ENCODE data around the gene TPD52L2.

The TPD52L2 gene

DNA sequence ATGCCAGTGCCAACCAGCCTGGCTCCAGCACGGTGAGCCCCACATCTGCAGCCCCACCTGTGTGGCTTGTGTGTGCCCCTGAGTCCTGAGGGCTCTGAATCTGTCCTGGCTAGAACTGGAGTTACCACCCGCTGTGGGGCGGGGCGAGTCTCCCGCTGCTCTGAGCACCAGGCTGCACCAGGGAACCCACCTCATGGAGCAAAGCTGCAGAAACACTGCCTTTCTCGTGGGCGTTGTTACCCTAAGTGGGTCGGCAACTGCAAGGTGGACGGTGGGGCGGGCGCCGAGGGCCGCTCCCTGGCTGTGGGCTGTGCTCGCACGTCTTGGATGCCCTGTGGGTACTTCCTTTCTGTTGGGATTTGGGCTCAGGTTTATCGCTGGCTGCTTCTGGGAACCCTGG lies 21.3 kb upstream of the TPD52L2 start:
- TF ChIP-seq SPI1 (IDR thresholded peaks at IDR 0.05; ENCODE audit: borderline replicate concordance, low read depth) (no peak), GABPA (IDR thresholded peaks at IDR 0.05; ENCODE audit: low read depth) (no peak), POLR2AphosphoS5 (IDR thresholded peaks at IDR 0.05; ENCODE audit: low read depth) (no peak)
- TF ChIP-seq, protein P1, sequence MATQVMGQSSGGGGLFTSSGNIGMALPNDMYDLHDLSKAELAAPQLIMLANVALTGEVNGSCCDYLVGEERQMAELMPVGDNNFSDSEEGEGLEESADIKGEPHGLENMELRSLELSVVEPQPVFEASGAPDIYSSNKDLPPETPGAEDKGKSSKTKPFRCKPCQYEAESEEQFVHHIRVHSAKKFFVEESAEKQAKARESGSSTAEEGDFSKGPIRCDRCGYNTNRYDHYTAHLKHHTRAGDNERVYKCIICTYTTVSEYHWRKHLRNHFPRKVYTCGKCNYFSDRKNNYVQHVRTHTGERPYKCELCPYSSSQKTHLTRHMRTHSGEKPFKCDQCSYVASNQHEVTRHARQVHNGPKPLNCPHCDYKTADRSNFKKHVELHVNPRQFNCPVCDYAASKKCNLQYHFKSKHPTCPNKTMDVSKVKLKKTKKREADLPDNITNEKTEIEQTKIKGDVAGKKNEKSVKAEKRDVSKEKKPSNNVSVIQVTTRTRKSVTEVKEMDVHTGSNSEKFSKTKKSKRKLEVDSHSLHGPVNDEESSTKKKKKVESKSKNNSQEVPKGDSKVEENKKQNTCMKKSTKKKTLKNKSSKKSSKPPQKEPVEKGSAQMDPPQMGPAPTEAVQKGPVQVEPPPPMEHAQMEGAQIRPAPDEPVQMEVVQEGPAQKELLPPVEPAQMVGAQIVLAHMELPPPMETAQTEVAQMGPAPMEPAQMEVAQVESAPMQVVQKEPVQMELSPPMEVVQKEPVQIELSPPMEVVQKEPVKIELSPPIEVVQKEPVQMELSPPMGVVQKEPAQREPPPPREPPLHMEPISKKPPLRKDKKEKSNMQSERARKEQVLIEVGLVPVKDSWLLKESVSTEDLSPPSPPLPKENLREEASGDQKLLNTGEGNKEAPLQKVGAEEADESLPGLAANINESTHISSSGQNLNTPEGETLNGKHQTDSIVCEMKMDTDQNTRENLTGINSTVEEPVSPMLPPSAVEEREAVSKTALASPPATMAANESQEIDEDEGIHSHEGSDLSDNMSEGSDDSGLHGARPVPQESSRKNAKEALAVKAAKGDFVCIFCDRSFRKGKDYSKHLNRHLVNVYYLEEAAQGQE (IDR thresholded peaks at IDR 0.05; ENCODE audit: insufficient replicate concordance, low read depth) = no peak
- TF ChIP-seq, protein P2, sequence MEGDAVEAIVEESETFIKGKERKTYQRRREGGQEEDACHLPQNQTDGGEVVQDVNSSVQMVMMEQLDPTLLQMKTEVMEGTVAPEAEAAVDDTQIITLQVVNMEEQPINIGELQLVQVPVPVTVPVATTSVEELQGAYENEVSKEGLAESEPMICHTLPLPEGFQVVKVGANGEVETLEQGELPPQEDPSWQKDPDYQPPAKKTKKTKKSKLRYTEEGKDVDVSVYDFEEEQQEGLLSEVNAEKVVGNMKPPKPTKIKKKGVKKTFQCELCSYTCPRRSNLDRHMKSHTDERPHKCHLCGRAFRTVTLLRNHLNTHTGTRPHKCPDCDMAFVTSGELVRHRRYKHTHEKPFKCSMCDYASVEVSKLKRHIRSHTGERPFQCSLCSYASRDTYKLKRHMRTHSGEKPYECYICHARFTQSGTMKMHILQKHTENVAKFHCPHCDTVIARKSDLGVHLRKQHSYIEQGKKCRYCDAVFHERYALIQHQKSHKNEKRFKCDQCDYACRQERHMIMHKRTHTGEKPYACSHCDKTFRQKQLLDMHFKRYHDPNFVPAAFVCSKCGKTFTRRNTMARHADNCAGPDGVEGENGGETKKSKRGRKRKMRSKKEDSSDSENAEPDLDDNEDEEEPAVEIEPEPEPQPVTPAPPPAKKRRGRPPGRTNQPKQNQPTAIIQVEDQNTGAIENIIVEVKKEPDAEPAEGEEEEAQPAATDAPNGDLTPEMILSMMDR (IDR thresholded peaks at IDR 0.05; ENCODE audit: insufficient read depth, low read length) = no peak
- no peak overlapping the region for H3K27ac ChIP-seq (replicated peaks)
- H3K4me3 ChIP-seq (replicated peaks; ENCODE audit: insufficient read depth, low read length) = no peak overlapping the region
- no peak for DNase-seq (ENCODE audit: low read depth in 1 of 2, low spot score in 1 of 2)
- peaks cover 7% of the 10 kb centered on the region for H3K27me3 ChIP-seq (ENCODE audit: insufficient read depth, poor library complexity, severe bottlenecking)

- TF ChIP-seq POLR2AphosphoS5 (IDR thresholded peaks at IDR 0.05; ENCODE audit: low read depth) = no peak
- no peak for DNase-seq (ENCODE audit: low read depth in 1 of 2, low spot score in 1 of 2)
- H3K27ac ChIP-seq (replicated peaks) = no peak overlapping the region
- H3K4me3 ChIP-seq (replicated peaks; ENCODE audit: insufficient read depth, low read length) = no peak overlapping the region
- peaks cover 7% of the 10 kb centered on the region for H3K27me3 ChIP-seq (ENCODE audit: insufficient read depth, poor library complexity, severe bottlenecking)
Observed at GRCh38 chr20:63844511-63844991, 20.5 kb upstream of the TPD52L2 start.

- TF ChIP-seq, protein P2 (IDR thresholded peaks at IDR 0.05; ENCODE audit: insufficient read depth, low read length) = no peak
- no peak for TF ChIP-seq GABPA (IDR thresholded peaks at IDR 0.05; ENCODE audit: low read depth)
- TF ChIP-seq SPI1 (IDR thresholded peaks at IDR 0.05; ENCODE audit: borderline replicate concordance, low read depth) = no peak
- TF ChIP-seq, protein P1 (IDR thresholded peaks at IDR 0.05; ENCODE audit: insufficient replicate concordance, low read depth) = no peak
- TF ChIP-seq POLR2AphosphoS5 (IDR thresholded peaks at IDR 0.05; ENCODE audit: low read depth) = no peak
- no peak for DNase-seq (ENCODE audit: low read depth in 1 of 2, low spot score in 1 of 2)
- no peak overlapping the region for H3K27ac ChIP-seq (replicated peaks)
- H3K4me3 ChIP-seq (replicated peaks; ENCODE audit: insufficient read depth, low read length) = no peak overlapping the region
- H3K27me3 ChIP-seq (ENCODE audit: insufficient read depth, poor library complexity, severe bottlenecking) = peaks cover 7% of the 10 kb centered on the region
Observed at GRCh38 chr20:63846128-63846771, 18.8 kb upstream of the TPD52L2 start.

GRCh38 chr20:63846888-63847236 lies 18.2 kb upstream of the TPD52L2 start:
- DNase-seq (ENCODE audit: low read depth in 1 of 2, low spot score in 1 of 2) = no peak
- Histone ChIP-seq H3K27me3 (ENCODE audit: insufficient read depth, poor library complexity, severe bottlenecking) (peaks cover 7% of the 10 kb centered on the region), H3K27ac (replicated peaks) (no peak overlapping the region), H3K4me3 (replicated peaks; ENCODE audit: insufficient read depth, low read length) (no peak overlapping the region)
- TF ChIP-seq GABPA (IDR thresholded peaks at IDR 0.05; ENCODE audit: low read depth) = no peak
- TF ChIP-seq, protein P2 (IDR thresholded peaks at IDR 0.05; ENCODE audit: insufficient read depth, low read length) = no peak
- no peak for TF ChIP-seq SPI1 (IDR thresholded peaks at IDR 0.05; ENCODE audit: borderline replicate concordance, low read depth)
- TF ChIP-seq POLR2AphosphoS5 (IDR thresholded peaks at IDR 0.05; ENCODE audit: low read depth) = no peak
- TF ChIP-seq, protein P1 (IDR thresholded peaks at IDR 0.05; ENCODE audit: insufficient replicate concordance, low read depth) = no peak

All from HL-60 (cell line).